HCT116 (cell line): ENCODE results near the gene ACTRT2.

Experiments
- CEBPB ChIP-seq: IDR thresholded peaks from 2 replicates; pipeline ENCODE4 v1.6.1; 2012; ENCODE audit warnings: low read depth
- CTCF ChIP-seq, 3 experiments: fragments of 200-600 bp in 1 of 3; sonication (generic) in 1 of 3; IDR thresholded peaks in 2 of 3; conservative IDR thresholded peaks in 1 of 3; 2 replicates each; pipeline ENCODE4 v1.5.1; 2012 to 2017; ENCODE audit warnings: low read depth in 2 of 3, low read length in 2 of 3, antibody characterized with exemption in 1 of 3, borderline replicate concordance in 1 of 3, control low read depth in 1 of 3, mild to moderate bottlenecking in 1 of 3, mixed read lengths in 1 of 3, mixed run types in 1 of 3, moderate library complexity in 1 of 3; ENCODE audit not compliant: insufficient read depth in 1 of 3
- ZNF274 ChIP-seq: fragments of 200-500 bp; sonication (Bioruptor generic); IDR thresholded peaks from 2 replicates; pipeline ENCODE4 v1.6.1; 2014; ENCODE audit warnings: mild to moderate bottlenecking, low read depth, low read length, inconsistent platforms

- TF ChIP-seq CTCF (IDR thresholded peaks at IDR 0.05 in 2 of 3, conservative IDR thresholded peaks at IDR 0.05 in 1 of 3; ENCODE audit: borderline replicate concordance in 1 of 3, insufficient read depth in 1 of 3, low read depth in 2 of 3, low read length in 2 of 3) = no peak
- TF ChIP-seq ZNF274 = no peak
- no peak for TF ChIP-seq CEBPB
Measured at GRCh38 chr1:3009021-3009420, 12.2 kb upstream of the ACTRT2 start.
